ENCODE data around the gene MXD4. TPM values are rescaled to one million over a fixed set of nuclear protein-coding genes. Genes with fewer than 3 reads are reported as not detected.

MXD4 gene
- total and polyA plus RNA-seq, 2 donors (not counting 1 experiment from before 2014, with no cell fraction given) = 67.3 to 75.3 TPM

- ChIA-PET CTCF (interaction anchor here (0.8 to 1.4 kb wide), 5 partner anchors 9 to 137 kb away, joined by 3 to 5 read pairs (median 4); partner anchors contain the start of gene CFAP99), POLR2A (interaction anchor here (1.1 to 2.2 kb wide), 3 partner anchors 9 to 131 kb away, joined by 4 to 18 read pairs (median 10); partner anchors contain the start of gene MXD4)
- no peak for TF ChIP-seq EZH2 (IDR thresholded peaks at IDR 0.05; ENCODE audit: borderline replicate concordance, insufficient read depth, low read depth, low read length, poor library complexity, severe bottlenecking)
- peak; percentile 76 for TF ChIP-seq CTCF (IDR thresholded peaks at IDR 0.05)
- H3K9me3 ChIP-seq (ENCODE audit: control extremely low read depth in 1 of 3, control insufficient read depth in 2 of 3, insufficient read depth in 1 of 3, low read length in 2 of 3) = no peaks in the 10 kb centered on the region
- intact Hi-C loops (cut with micrococcal nuclease) = loop anchor here (1.0 to 5.0 kb wide), 7 partner anchors 9 to 186 kb away; partner anchors contain the start of genes CFAP99, HAUS3, MXD4 and POLN
- peak; percentile 92 for ATAC-seq (ENCODE audit: low read depth)
- Mint-ChIP-seq H3K27ac (peak overlapping the region; percentile 99), H3K27me3 (no peaks in the 10 kb centered on the region), H3K9me3 (ENCODE audit: insufficient read depth) (no peaks in the 10 kb centered on the region), H3K4me1 (peaks cover 33% of the 10 kb centered on the region), H3K4me3 (peak overlapping the region; percentile 87)
- no peaks in the 10 kb centered on the region for H3K36me3 ChIP-seq (replicated peaks in 1 of 2; ENCODE audit: control extremely low read depth in 1 of 2, control insufficient read depth in 1 of 2, extremely low read depth in 1 of 2, insufficient read depth in 2 of 2, low read length in 1 of 2)
- peak overlapping the region; percentile 40 for H3K9ac ChIP-seq (ENCODE audit: low read length)
- peak overlapping the region; percentile 57 for H2AFZ ChIP-seq (ENCODE audit: insufficient read depth, low read depth, low read length, poor library complexity, severe bottlenecking)
- 21% methylated on average over 10 of the region's 10 CpGs for WGBS (ENCODE audit: insufficient coverage)
- no peak overlapping the region for H3K4me3 ChIP-seq (ENCODE audit: control extremely low read depth in 1 of 5, extremely low read depth in 1 of 5, insufficient read depth in 1 of 5, low read depth in 2 of 5, low read length in 4 of 5)
- no peaks in the 10 kb centered on the region for H3K79me2 ChIP-seq (ENCODE audit: control insufficient read depth, insufficient read depth, low read length)
- no peaks in the 10 kb centered on the region for H3K27me3 ChIP-seq (replicated peaks in 1 of 4; ENCODE audit: control extremely low read depth in 1 of 4, control insufficient read depth in 3 of 4, insufficient read depth in 4 of 4, low read length in 3 of 4)
- no peaks in the 10 kb centered on the region for H4K20me1 ChIP-seq (ENCODE audit: control insufficient read depth, insufficient read depth, low read length, poor library complexity, severe bottlenecking)
- peaks cover 18 to 21% of the 10 kb centered on the region in 2 donors for H3K4me1 ChIP-seq (ENCODE audit: control insufficient read depth in 2 of 2, insufficient read depth in 2 of 2, low read length in 2 of 2)
- DNase-seq = peak; percentile 90
- H3K27ac ChIP-seq (ENCODE audit: low read length in 2 of 2) = peak overlapping the region; percentile 54 to 83
- H3K4me2 ChIP-seq (replicated peaks; ENCODE audit: low read depth, low read length, poor library complexity, severe bottlenecking) = peak overlapping the region; percentile 64
These were observed 19.9 kb upstream of the MXD4 start for GRCh38 chr4:2281575-2282343.

All from B cell (primary cell).